ENCODE data around the gene TMEM63B. TPM values are rescaled to one million over a fixed set of nuclear protein-coding genes. Genes with fewer than 3 reads are reported as not detected.
A peak's percentile ranks its signal among the peaks of the same experiment; 100 is the strongest.

The TMEM63B gene
- total and polyA plus RNA-seq, 9 of the 15 experiments (the other 6 are each of a cell fraction or from before 2014, with no cell fraction given) = 0.14 to 39.4 (median 14.4) TPM

DNA sequence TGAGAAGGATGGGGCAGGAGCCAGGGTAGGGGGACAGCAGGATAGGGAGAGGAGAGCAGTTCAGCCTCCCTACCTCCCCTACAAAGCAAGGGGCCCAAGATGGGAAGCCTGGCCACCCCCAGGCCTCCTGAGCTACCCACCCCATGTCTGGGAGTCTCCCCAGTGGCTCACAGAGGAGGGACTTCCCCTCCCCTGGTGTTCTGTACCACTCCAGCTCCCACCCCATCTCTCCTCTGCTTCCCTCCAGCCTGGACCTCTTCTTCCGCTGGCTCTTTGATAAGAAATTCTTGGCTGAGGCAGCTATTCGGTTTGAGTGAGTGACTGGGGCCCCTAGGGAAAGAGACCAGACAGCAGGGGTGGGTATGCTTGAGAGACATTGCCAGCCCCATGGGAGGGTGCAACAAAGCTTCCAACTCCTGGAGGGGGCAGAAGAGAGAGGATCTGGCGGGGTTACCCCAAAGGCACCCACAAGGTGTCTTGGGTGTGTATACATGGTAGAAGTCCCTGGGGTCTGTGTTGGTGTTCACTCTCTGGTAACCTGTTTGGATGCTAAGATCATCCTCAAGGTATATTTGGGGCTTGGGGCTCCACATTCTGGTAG is 23.1 kb downstream of the TMEM63B start:
- in situ Hi-C loops (cut with MboI) = loop anchor here (5.0 kb wide), 1 partner anchor 48 kb away; no protein-coding TSS in a partner anchor
- peak overlapping the region in 1 of 2 experiments; percentile 20; a peak in 1 of 4 replicates for H3K9ac ChIP-seq (ENCODE audit: insufficient read depth in 1 of 2, low read depth in 2 of 2, low read length in 2 of 2)
- 61% methylated on average over 3 of the region's 3 CpGs for WGBS (ENCODE audit: insufficient coverage, low coverage, missing lambda C conversion rate)
- no peak overlapping the region for H3K4me2 ChIP-seq (ENCODE audit: insufficient read depth, low read length)
- H3K4me3 ChIP-seq = no peak overlapping the region
- peaks cover 0 to 16% of the 10 kb centered on the region in 2 experiments; a peak in 3 of 5 replicates for H3K4me1 ChIP-seq (replicated peaks in 1 of 2; ENCODE audit: control insufficient read depth in 2 of 2, insufficient read depth in 2 of 2, low read length in 2 of 2)
- H3K9me1 ChIP-seq (ENCODE audit: control insufficient read depth, insufficient read depth, low read length) = no peaks in the 10 kb centered on the region
- peaks cover 74% of the 10 kb centered on the region for H3K36me3 ChIP-seq (ENCODE audit: control insufficient read depth, insufficient read depth, low read length)
- H4K20me1 ChIP-seq (replicated peaks; ENCODE audit: control insufficient read depth, insufficient read depth, low read length) = peaks cover 3% of the 10 kb centered on the region; the same call in 1 of the 2 replicates
- BruUV-seq (replicated peaks) = no TSS peak
- TF ChIP-seq MTA2 (IDR thresholded peaks at IDR 0.05; ENCODE audit: low read depth) (no peak), ZNF3 (CRISPR knock-in tag; IDR thresholded peaks at IDR 0.05) (no peak), CBX3 (IDR thresholded peaks at IDR 0.05; ENCODE audit: borderline replicate concordance in 1 of 2, low read length in 2 of 2) (no peak), HSF4 (CRISPR knock-in tag; IDR thresholded peaks at IDR 0.05; ENCODE audit: borderline replicate concordance) (no peak), YBX1 (IDR thresholded peaks at IDR 0.05) (no peak), PRPF4 (IDR thresholded peaks at IDR 0.05; ENCODE audit: insufficient read depth, low read depth, low read length, poor library complexity, severe bottlenecking) (no peak), TAF15 (IDR thresholded peaks at IDR 0.05; ENCODE audit: low read depth, low read length) (no peak), SP2 (IDR thresholded peaks at IDR 0.05; ENCODE audit: extremely low read depth, low read depth, low read length, poor library complexity, severe bottlenecking) (no peak)
- TF ChIP-seq, protein P1, sequence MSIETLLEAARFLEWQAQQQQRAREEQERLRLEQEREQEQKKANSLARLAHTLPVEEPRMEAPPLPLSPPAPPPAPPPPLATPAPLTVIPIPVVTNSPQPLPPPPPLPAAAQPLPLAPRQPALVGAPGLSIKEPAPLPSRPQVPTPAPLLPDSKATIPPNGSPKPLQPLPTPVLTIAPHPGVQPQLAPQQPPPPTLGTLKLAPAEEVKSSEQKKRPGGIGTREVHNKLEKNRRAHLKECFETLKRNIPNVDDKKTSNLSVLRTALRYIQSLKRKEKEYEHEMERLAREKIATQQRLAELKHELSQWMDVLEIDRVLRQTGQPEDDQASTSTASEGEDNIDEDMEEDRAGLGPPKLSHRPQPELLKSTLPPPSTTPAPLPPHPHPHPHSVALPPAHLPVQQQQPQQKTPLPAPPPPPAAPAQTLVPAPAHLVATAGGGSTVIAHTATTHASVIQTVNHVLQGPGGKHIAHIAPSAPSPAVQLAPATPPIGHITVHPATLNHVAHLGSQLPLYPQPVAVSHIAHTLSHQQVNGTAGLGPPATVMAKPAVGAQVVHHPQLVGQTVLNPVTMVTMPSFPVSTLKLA (conservative IDR thresholded peaks at IDR 0.05) = no peak
- TF ChIP-seq, protein P2, sequence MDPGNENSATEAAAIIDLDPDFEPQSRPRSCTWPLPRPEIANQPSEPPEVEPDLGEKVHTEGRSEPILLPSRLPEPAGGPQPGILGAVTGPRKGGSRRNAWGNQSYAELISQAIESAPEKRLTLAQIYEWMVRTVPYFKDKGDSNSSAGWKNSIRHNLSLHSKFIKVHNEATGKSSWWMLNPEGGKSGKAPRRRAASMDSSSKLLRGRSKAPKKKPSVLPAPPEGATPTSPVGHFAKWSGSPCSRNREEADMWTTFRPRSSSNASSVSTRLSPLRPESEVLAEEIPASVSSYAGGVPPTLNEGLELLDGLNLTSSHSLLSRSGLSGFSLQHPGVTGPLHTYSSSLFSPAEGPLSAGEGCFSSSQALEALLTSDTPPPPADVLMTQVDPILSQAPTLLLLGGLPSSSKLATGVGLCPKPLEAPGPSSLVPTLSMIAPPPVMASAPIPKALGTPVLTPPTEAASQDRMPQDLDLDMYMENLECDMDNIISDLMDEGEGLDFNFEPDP (CRISPR knock-in tag; IDR thresholded peaks at IDR 0.05) = no peak
- TF ChIP-seq, protein P3, sequence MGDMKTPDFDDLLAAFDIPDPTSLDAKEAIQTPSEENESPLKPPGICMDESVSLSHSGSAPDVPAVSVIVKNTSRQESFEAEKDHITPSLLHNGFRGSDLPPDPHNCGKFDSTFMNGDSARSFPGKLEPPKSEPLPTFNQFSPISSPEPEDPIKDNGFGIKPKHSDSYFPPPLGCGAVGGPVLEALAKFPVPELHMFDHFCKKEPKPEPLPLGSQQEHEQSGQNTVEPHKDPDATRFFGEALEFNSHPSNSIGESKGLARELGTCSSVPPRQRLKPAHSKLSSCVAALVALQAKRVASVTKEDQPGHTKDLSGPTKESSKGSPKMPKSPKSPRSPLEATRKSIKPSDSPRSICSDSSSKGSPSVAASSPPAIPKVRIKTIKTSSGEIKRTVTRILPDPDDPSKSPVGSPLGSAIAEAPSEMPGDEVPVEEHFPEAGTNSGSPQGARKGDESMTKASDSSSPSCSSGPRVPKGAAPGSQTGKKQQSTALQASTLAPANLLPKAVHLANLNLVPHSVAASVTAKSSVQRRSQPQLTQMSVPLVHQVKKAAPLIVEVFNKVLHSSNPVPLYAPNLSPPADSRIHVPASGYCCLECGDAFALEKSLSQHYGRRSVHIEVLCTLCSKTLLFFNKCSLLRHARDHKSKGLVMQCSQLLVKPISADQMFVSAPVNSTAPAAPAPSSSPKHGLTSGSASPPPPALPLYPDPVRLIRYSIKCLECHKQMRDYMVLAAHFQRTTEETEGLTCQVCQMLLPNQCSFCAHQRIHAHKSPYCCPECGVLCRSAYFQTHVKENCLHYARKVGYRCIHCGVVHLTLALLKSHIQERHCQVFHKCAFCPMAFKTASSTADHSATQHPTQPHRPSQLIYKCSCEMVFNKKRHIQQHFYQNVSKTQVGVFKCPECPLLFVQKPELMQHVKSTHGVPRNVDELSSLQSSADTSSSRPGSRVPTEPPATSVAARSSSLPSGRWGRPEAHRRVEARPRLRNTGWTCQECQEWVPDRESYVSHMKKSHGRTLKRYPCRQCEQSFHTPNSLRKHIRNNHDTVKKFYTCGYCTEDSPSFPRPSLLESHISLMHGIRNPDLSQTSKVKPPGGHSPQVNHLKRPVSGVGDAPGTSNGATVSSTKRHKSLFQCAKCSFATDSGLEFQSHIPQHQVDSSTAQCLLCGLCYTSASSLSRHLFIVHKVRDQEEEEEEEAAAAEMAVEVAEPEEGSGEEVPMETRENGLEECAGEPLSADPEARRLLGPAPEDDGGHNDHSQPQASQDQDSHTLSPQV (IDR thresholded peaks at IDR 0.05) = no peak
- no peaks in the 10 kb centered on the region for H3K9me3 ChIP-seq (replicated peaks; ENCODE audit: control insufficient read depth, insufficient read depth, low read depth, low read length)
- ChIA-PET POLR2A (interaction anchor here (0.6 to 2.3 kb wide), 6 partner anchors 15 to 138 kb away, joined by 3 to 10 read pairs (median 3); partner anchors contain the start of gene HSP90AB1), CTCF (ENCODE audit: low intra/inter-chr PET ratio) (interaction anchor here (2.2 kb wide), 1 partner anchor 54 kb away, joined by 15 read pairs; no protein-coding TSS in a partner anchor)
- H2AFZ ChIP-seq (ENCODE audit: low read depth, low read length) = no peak overlapping the region
- no peak overlapping the region for H3K27ac ChIP-seq (ENCODE audit: extremely low read depth, low read depth, low read length)
- no peaks in the 10 kb centered on the region for H3K27me3 ChIP-seq (ENCODE audit: control insufficient read depth in 2 of 2, insufficient read depth in 2 of 2, low read length in 2 of 2)
- intact Hi-C loops (cut with micrococcal nuclease) = loop anchor here (5.0 kb wide), 1 partner anchor 33 kb away; no protein-coding TSS in a partner anchor
- DNase-seq (ENCODE audit: extremely low read depth in 1 of 4, low spot score in 3 of 4) = no peak
- ATAC-seq = no peak
- no peaks in the 10 kb centered on the region for H3K79me2 ChIP-seq (ENCODE audit: control insufficient read depth, insufficient read depth, low read length)
- no peak for FAIRE-seq
